HG02852 (cell line): ENCODE results near the gene UNC5C.

Source experiments
- ATAC-seq: cut with Tn5 transposase; IDR thresholded peaks from one replicate; pipeline ENCODE4 v1.9.1; 2021; ENCODE audit warnings: mild to moderate bottlenecking, moderate library complexity; ENCODE audit not compliant: unreplicated experiment

UNC5C gene

DNA sequence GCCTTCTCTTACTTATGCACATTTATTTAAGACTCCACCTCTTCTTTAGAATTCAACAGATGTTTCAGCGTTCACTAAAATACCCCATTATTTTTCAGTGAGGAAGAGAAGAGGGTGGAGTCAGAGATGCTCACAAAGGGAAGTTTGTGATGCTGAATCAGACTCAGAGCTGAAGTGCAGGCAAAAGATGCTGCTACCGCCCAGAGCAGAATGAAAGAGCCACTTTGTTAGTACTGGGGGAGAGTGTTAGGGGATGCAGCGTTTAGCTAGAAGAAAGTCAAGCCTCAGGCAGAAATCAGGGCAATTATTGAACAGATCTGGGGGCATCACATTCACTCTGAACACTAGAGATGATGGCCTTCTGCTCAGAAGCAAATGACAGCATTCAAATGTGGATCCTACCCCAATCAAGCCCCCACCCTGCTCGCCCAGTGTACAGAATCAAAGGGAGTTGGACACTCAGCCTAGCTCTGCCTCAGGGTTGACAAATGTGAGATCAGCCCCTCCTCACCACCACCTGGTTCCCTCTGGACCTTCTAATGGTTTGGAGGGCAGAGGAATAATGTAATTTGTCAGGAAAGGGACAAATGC is 138.3 kb downstream of the UNC5C start:
- ATAC-seq: no peak

DNA sequence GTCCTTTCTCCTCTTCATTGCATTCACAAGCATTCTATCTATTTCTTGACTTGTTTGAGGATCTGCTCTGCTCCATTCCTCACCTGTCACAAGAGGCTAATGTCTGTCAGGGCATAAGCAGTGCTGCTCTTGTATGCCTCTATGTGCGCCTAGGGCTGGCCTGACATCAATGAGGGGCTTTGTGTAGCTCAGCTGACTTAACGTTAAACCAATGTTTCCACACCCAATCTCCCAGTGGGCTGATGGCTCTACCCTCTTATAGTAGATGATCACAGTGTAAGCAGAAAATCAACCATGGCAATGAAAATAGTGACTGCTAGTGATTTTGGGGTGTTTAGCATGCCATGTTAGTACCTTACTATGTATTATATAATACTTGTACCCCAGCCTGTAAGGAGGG is 139.0 kb downstream of the UNC5C start:
- ATAC-seq: no peak

DNA sequence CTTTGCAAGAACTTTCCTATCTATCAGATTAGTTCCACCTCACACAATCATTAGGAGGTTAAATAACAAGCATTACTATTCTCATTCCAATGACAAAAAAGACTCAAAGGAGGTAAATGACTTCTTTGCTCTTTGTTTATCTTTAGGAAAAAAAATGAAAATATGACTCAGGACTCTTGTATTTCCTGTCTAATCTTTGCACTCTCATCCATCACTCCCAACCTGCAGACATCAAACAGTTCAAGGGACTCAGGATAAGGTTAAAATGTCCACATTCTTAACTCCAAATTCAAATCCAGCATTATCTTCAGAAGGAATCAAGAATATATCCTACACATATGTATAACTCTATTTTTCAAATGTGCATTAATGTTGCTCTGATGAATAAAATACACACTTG is 139.6 kb downstream of the UNC5C start:
- no peak for ATAC-seq

DNA sequence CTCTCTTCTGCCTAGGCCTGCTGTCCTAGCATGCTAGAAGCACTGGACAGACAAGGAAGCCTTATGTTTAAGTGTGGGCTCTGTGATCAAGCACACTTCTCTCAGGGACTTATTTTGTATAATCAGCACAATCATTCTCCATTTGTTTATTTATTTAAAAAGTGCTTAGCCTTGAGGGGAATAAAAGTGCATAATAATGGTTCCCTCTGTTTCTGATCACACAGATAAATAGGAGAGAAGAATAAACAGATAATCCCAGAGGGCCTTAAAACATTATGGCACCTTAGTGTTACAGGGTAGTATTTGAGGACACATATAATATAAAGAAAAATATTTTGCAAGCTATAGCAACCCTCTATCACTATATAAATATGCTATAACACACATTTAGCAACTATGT is 146.5 kb downstream of the UNC5C start:
- ATAC-seq: no peak

DNA sequence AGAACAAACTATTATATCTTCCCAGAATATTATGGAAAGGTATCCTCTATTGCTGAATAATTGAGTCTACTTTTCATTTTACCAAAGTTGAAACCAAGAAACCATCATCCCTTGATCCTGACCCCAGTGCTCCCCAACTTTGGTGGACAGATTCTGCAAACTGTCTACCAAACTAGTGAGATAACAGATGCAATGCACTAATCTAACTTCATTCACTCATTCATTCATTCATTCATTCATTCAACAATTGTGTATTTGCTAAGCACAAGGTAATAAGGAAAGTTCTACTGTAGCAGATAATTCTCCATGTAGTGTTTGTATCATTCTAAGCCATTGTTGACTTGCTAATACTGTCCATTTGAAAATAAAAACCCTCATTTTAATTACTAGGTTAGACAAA is 150.6 kb downstream of the UNC5C start:
- ATAC-seq: no peak

DNA sequence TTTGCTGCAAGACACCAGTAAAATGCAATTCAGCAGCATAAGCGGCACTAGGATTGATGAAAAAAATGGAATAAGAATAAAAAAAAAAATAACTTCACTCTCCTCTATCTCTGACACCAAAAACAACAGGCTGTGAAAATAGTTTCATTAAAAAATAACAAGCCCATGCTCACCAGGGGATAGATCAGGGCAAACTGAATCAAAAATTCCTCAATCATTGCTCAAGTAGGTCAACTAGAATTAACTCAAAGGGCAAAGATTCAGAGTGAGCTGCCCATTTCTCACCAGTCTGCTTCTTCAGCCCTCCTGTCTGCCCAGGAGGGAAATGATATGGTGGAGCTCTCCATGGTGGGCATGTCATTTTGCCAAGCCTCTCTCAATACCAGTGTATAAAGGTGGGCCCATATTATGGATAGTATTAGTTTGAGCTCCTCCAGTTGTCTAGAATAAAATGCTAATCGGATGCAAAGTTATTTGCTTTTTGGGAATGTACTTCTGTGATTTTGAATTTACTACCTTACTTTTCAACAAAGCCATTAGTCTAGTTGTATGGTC is 153.9 kb downstream of the UNC5C start:
- no peak for ATAC-seq

DNA sequence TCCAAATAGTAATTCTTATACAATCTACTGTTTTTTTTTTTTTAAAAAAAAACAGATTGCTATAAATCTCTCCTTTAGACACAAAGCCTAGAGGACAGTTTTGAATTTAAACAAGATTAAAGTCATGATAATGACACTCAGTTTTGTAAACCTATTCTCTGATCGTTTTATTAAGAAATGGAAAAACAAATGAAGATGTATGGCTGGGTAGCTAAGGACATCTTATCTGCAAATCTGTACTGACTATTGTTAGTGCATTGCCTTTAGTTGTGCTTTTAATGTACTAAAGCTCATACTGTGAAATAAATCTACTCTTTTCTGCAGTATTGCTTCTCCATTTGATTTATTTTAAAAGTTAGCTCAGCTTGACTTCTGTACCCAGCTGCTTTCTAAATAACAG is 155.0 kb downstream of the UNC5C start:
- no peak for ATAC-seq

DNA sequence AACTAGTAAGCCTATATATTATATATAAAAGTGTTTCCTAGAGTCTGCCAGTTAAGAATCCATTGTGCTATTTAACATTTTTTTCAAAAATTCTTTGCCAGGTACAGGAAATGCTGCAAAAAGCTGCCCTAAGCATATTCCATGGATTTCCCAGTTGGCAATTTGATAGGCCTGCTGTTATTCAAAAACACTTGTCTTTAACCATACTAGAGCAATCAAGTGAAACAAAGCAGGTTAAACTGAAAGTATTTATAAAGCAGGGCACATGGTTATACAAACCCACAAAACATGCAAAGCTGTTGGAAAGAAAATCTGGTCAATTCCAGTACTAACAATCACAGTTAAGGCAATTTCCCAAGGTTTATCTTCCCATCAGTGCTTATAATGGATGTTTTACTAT is 159.9 kb downstream of the UNC5C start:
- ATAC-seq: no peak

DNA sequence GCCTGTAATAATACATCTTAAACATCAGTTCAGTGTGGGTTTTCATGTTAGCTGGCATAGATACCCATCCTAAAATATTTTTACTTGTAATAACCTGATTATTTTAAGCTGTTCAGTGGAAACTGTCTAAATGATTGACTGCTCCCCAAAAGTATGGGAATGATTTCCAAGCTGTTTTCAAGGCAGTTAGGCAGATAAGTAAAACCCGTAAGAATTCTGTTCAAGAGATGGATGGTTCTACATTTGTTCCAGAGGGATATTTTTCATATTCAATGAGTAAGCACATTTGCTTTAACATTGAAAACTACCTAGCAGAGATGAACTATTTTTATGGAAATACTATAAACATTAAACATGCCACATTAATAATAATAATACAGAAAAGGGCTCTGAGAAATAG is 161.1 kb downstream of the UNC5C start:
- ATAC-seq: no peak

DNA sequence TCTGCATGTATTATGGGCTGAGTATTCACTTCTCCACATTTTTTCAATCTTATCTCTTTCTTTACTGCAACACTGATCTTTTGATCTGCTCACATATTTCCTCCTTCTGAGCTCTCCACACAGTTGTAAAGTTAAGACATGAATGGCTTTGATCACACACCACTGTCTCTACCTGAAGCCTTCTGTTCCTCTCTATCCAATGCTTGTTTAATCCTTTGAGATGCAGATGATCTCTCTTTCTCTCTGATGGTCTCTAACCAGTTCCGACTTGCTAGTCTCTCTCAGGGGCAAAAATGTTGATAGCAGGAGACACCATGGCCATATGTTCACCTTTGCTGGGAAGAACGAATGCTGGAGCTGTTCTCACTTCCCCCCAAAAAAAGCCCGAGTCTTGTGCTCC is 162.4 kb downstream of the UNC5C start:
- no peak for ATAC-seq

DNA sequence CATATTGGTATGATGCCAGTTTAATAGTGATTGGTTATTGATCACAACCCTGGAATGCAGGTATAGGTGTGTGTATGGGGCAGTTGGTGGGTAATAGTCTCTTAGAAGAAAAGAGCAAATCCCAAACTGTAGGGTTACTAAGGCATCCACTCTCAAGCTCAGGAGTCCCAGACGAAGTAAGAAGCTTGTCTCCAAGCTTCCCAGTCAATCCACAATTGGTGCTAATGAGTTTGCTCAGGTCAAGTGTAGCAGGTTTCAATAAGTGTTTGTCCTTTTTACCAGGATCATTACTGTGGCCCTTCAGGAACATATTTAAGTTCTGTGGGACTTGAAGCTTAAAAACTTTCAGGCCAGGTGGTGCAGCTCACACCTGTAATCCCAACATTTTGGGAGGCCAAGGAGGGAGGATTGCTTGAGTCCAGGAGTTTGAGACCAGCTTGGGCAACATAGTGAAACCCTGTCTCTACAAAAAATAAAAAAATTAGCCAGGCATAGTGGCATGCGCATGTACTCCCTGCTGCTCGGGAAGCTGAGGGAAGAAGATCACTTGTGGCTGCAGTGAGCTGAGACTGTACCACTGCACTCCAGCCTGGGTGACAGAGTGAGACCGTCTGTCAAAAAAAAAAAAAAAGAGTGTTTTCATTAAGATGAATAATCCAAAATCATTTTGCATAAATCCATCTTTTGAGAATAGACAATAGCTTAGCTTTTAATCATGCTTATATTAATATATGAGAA is 166.8 kb downstream of the UNC5C start:
- no peak for ATAC-seq

DNA sequence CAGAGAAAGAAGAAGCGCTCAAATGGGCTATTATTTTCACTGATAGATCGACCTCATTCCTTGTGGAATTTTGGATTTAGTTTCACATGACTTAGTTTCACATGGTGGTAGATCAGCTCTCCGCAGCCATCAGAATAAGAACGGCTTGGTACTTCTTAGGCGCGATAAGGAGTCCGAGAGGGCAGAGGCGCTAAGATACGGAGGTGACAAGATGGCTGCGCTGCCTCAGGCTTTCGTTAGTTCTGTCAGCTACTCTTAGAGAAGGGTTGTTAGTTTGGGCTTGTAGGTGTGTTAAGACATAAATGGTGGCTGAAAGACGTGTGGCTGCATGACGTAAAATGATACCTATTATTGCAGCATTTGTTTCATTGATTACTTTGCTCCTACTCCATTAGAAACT is 169.1 kb downstream of the UNC5C start:
- ATAC-seq: no peak

DNA sequence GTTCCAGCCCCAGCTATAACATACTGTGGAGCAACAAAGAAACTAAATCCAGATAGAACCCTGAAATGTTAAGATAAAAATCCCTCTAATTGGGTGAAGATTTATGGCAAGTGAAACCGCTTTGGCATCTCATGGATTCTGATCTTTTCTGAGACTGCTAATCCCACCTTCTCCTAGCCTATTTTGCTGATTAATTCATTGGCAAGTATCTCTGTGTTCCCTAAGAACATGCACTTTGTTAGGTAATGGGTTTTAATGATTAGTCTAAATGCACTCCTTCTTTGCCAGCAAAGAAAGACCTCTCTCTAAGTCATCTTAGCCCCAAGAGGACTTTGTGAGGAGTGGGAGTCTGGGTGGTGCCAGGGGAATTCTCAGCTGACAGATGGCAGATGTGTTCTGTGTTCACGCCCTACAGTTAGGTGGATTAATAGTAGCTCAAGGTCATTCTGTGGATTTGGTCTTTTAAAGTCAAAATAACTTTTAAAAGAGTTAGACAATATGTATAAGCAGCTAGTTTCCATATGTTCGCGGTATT is 171.3 kb downstream of the UNC5C start:
- ATAC-seq: no peak

DNA sequence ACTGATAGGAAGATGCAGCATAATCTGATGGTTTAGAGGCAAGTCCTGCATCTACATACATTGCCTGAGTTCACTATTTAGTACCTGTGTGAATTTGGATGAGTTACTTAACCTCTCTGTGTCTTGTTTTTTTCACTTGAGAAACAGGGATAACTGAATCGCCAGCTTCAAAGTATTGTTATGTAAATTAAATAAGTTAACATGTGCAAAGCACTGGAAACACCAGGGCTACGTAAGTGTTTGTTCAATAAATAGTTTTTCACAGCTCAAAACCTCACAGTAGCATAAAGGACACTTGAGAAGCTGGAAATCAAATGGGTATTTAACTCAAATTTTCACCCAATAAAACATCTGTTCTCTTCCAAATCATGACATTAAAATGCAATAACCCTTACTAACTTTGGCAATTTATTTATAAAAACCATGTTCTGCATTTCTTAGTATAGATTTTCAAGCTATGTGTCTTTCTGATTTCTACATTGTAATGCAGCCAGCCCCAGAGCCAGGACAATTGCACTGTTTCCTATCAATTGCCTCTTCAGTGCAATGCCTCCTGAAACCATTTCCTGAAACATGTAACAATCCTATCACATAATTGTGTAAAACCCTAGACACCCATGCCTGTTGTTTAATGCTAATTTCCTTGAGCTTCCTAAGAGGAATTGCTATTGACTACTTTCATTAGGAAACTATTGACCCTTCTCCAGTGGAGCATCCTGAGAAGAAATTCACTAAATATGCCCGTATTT is 177.1 kb downstream of the UNC5C start:
- no peak for ATAC-seq

DNA sequence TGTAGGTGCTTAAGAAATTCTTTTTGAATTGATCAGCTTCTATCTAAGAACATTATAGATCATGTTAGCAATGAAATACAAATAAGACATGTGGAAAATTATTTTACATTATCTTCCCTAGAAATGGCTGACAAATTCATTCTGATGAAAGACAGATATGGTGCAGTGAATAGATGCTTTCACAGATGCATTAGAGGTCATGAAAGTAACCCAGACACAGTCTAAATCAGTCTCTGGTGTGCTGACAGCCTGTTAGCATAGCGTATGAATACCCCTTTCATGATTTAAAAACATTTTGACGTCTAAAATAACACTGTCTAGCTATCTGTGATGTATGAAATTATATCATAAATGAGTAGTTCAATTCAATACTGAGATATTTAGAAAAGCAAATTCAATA is 180.9 kb downstream of the UNC5C start:
- no peak for ATAC-seq

DNA sequence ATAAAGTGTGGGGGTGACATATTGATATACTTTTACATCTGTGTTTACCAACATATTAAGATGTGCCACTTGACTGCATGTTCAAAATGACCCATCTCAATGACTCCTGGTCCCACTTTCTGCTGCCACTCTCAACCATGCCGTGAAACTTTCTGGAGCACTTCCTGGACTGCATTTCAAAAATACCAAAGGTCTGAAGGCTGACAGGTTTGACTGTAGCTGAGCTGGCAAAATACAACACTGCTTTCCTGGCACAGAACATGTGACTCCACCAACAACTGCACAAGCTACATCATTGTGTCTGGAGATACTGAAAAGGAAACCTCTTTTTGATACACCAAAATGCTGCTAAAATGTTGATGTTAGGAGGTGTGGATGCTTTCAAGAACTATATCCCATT is 184.8 kb downstream of the UNC5C start:
- ATAC-seq: no peak

DNA sequence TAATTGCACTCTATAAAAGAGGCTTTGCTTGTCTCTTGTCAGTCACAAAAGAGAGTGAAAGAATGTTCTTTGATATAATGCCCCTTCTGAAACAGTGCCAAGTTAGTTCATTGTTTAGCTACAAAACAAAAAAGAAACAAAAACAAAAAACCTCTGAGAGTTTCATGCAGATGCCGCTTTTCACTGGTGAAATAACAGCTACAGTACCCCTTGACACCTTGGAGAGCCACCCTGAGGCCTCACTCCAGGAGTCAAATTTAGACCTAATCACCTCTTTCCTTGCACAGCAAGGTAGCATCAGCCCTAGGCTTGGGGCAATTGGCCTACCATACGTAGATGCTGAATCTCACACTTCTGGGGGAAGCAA is 185.2 kb downstream of the UNC5C start:
- no peak for ATAC-seq

DNA sequence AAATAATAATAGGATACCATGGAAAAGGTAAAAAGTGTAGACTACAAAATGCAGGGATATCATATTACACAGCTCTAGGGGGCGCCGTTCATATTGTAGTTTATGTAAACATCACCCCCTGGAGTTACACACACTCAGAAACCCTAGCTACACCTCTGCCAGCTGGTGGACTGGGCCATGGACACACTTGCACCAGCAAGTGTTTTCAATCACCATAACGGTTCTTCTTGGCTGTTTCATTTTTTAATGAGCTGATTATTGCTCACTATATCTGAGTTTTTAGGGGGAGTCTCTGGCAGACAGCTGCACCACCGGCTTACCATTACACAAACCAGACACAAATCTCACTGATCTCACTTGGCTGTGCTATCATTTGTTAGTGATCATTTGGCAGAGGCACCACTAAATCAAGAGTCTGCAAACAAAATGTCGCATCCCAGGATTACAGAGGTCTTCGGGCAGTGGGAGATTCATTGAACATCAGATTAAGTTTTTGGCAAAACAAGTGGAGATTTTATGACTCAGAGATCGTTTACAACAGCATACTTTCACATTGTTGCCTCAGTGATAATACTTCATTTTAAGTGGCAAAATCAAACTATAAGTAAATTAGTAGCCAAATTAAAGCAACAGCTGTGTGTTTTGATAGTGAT is 185.7 kb downstream of the UNC5C start:
- no peak for ATAC-seq

DNA sequence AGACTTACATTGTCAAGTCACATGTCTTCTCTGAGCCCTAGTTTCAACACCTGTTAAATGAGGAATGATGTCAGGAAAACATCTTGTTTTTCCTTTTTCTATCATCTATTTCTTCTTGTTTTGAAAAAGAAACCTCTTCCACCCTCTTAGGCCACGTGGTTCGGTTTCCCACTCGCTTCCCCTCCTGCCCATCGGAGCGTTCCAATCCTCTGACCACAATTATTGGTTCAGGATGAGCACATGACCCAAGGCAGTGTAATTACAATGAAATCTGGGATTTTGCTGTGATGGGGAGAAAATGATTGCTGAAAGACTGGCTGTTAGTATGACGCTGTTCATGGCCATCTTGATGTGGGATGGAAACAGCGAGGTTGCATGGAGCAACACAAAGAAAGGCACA is 186.7 kb downstream of the UNC5C start:
- ATAC-seq: no peak

DNA sequence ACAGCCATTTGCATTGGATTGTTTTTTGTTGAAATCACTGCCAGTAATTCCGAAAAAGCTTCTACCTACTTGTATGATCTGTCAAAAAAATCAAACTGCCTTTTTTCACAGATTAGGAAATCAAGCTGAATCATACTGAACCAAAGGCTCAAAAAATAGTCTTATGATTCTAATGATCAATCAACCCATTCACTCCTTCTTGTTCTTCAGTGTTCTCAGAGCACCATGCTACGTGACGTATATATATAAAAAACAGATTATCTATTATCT is 187.1 kb downstream of the UNC5C start:
- no peak for ATAC-seq

DNA sequence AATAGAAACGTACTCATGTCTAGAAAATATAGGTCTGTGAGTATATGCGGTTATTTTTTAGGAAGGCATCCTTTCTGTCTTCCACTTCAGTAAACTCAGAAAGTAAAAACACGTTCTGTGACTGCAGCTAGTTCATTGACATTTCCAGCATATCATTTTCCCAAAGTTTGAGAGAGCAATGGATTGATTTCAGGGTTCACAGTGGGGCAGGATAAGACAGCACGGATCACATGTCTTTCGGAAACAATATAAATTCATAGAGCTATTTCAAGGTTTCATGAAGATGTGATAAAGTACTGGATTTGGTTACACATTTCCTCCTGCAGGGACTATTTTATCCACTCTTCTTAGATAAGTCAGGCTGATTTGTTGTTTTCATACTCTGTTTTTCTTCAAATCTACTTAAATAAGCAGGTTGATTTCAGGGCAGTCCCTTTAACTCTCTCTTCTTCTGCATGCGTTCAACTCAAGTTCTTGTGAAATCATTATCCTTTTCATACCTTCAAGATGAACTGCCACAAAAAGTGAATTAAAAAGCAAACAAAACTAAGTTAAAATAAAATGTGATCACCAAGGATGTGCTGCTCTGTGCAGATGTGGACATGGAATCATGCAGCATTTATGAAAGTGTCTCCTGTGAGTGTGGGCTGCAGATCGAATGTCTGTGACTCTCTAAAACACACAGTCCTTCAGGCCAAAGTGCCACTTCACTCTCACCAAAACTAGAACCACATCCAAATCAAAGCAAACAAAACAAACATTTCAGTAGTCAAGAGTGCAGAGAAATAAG is 187.7 kb downstream of the UNC5C start:
- no peak for ATAC-seq
